GM06990 (cell line): ENCODE measurements around the gene CCT3.
"Not testable (repeated sequence)": the region's sequence is repeated elsewhere in the genome, so short reads cannot be mapped to it uniquely, and the experiment has no call there.

Source experiments
- DNase-seq: peaks from one replicate; pipeline ENCODE4 v3.0.0-alpha.2; 2011; ENCODE audit not compliant: insufficient read length; ENCODE audit errors: extremely low read depth
- H3K27me3 ChIP-seq: replicated peaks from 2 replicates; pipeline ENCODE4 v1.6.0; 2011; ENCODE audit warnings: low read length; ENCODE audit not compliant: control insufficient read depth, insufficient read depth
- H3K36me3 ChIP-seq: 2 replicates; pipeline ENCODE4 v1.5.1; 2011; ENCODE audit warnings: low read length; ENCODE audit not compliant: control insufficient read depth, insufficient read depth
- H3K4me3 ChIP-seq: replicated peaks from 2 replicates; pipeline ENCODE4 v1.5.1; 2011; ENCODE audit warnings: low read depth, mild to moderate bottlenecking, control low read depth, low read length
- TF ChIP-seq, protein P1 (sequence below): IDR thresholded peaks from 2 replicates; pipeline ENCODE4 v1.5.1; 2011; ENCODE audit warnings: low read length, control low read depth, mild to moderate bottlenecking, inconsistent platforms; ENCODE audit not compliant: insufficient read depth, poor library complexity, severe bottlenecking

Gene CCT3

GRCh38 chr1:156346636-156347035 lies 8.5 kb upstream of the CCT3 start:
- Histone ChIP-seq H3K27me3 (peaks cover 1% of the 10 kb centered on the region), H3K4me3 (no peak overlapping the region), H3K36me3 (no peaks in the 10 kb centered on the region)
- TF ChIP-seq, protein P1, sequence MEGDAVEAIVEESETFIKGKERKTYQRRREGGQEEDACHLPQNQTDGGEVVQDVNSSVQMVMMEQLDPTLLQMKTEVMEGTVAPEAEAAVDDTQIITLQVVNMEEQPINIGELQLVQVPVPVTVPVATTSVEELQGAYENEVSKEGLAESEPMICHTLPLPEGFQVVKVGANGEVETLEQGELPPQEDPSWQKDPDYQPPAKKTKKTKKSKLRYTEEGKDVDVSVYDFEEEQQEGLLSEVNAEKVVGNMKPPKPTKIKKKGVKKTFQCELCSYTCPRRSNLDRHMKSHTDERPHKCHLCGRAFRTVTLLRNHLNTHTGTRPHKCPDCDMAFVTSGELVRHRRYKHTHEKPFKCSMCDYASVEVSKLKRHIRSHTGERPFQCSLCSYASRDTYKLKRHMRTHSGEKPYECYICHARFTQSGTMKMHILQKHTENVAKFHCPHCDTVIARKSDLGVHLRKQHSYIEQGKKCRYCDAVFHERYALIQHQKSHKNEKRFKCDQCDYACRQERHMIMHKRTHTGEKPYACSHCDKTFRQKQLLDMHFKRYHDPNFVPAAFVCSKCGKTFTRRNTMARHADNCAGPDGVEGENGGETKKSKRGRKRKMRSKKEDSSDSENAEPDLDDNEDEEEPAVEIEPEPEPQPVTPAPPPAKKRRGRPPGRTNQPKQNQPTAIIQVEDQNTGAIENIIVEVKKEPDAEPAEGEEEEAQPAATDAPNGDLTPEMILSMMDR, result no peak
- no peak for DNase-seq

- not testable (repeated sequence) for H3K36me3 ChIP-seq, DNase-seq, H3K27me3 ChIP-seq, H3K4me3 ChIP-seq
Observed at GRCh38 chr1:156346035-156346434, 7.9 kb upstream of the CCT3 start.

DNA sequence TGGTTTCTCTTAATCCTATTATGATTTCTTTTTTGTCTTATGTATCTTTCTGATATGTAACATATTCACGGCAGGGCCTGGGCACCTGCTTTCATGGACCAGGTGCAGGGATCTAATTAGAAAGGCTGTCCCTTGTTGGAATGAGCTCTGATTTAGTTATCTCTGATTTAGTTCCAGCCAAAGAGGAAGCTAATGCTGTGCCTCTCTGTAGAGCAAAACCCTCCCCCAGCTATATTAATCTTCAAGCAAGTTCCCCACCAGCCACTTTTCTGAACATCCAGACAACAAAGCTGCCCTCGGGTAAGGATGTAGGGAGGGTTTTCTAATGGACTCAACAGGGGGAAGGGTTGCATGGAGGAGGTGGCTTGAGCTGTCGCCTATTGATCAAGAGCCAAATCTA lies 6.3 kb upstream of the CCT3 start:
- Histone ChIP-seq H3K4me3 (no peak overlapping the region), H3K36me3 (no peaks in the 10 kb centered on the region), H3K27me3 (peaks cover 1% of the 10 kb centered on the region)
- no peak for DNase-seq
- TF ChIP-seq, protein P1, result no peak

GRCh38 chr1:156342166-156342955 lies 4.3 kb upstream of the CCT3 start:
- no peak for DNase-seq
- TF ChIP-seq, protein P1, result no peak
- H3K4me3 ChIP-seq, result no peak overlapping the region
- peaks cover 1% of the 10 kb centered on the region; the same call in 1 of the 2 replicates for H3K27me3 ChIP-seq
- no peaks in the 10 kb centered on the region for H3K36me3 ChIP-seq

- peaks cover 9% of the 10 kb centered on the region for H3K36me3 ChIP-seq
- TF ChIP-seq, protein P1, result no peak
- H3K27me3 ChIP-seq, result no peaks in the 10 kb centered on the region
- no peak for DNase-seq
- H3K4me3 ChIP-seq, result peak overlapping the region; percentile 84
Observed at GRCh38 chr1:156337888-156338179, 258 bp downstream of the CCT3 start.

DNA sequence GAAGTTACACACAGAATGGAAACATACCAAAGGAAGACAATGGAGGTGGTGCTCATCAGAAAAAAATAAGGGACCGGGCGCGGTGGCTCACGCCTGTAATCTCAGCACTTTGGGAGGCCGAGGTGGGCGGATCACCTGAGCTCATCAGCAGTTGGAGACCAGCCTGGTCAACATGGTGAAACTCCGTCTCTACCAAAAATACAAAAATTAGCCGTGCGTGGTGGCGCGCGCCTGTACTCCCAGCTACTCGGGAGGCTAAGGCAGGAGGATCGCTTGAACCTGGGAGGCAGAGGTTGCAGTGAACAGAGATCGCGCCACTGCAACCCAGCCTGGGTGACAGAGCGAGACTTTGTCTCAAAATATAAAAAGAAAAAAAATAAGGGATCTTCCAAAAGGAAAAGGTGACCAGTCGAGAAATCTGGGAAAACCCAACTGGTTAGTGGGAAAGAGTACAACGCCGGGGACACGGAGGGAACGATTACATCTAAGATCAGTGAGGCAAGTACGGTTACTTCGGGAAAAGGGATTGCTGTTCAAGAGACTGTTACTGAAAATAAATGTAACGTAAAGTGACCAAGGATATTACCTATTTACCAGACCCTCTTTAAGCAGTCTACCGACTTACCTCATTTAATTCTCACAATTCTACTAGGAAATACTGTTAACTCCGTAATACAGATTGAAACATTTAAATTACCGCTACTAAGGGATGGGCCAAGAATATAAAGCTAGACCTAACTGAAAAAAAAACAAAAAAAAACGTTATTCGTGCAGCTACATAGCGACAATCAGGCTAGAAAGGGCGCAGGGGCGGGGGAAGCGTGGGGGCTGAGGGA lies 822 bp downstream of the CCT3 start:
- Histone ChIP-seq H3K27me3 (no peaks in the 10 kb centered on the region), H3K4me3 (peak overlapping the region; percentile 84), H3K36me3 (peaks cover 9% of the 10 kb centered on the region)
- TF ChIP-seq, protein P1, result no peak
- DNase-seq, result no peak
